ENCODE data around the gene INCA1. TPM values are rescaled to one million over a fixed set of nuclear protein-coding genes. Genes with fewer than 3 reads are reported as not detected.

The INCA1 gene
- total and polyA plus RNA-seq, 2 of the 13 experiments (the other 11 are each of a cell fraction or from before 2014, with no cell fraction given): 0.93 to 2.6 TPM

DNA sequence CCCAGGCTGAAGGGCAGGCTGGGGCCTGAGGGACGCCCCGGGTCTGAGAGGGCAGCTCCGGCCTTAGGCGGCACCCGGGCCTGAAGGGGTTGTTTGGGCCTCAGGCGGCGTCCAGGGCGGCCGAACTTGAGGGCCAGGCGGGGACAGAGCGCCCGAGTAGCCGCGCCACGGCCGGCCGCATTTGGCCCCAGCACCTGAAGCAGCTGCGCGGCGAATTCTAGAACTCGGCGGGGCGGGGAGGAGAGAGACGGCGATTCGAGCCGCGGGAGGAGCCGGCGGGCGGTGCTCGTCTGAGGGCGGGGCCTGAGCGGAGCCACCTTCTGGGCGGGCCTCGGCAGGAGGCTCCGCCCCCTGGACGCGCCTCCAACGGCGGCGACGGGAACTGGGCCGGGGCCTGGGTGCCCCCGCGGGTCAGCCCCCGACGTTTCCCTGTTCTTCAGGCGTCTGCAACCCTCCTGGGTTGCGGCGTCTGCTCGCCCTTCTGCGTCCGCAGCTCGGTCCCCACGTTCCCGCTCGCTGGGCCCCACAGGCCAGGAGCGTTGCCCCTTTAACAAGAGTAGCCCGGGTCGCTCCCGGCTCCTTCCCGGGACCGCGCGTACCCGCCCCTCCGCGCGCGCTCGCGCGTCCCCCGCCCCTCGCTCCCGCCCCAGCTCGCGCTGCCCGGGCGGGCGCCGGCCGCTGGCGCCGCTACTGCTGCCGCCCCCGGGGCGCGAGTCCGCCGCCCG lies at the start of gene INCA1, which contains the start of gene KIF1C (continued):
- TF ChIP-seq, protein P1, sequence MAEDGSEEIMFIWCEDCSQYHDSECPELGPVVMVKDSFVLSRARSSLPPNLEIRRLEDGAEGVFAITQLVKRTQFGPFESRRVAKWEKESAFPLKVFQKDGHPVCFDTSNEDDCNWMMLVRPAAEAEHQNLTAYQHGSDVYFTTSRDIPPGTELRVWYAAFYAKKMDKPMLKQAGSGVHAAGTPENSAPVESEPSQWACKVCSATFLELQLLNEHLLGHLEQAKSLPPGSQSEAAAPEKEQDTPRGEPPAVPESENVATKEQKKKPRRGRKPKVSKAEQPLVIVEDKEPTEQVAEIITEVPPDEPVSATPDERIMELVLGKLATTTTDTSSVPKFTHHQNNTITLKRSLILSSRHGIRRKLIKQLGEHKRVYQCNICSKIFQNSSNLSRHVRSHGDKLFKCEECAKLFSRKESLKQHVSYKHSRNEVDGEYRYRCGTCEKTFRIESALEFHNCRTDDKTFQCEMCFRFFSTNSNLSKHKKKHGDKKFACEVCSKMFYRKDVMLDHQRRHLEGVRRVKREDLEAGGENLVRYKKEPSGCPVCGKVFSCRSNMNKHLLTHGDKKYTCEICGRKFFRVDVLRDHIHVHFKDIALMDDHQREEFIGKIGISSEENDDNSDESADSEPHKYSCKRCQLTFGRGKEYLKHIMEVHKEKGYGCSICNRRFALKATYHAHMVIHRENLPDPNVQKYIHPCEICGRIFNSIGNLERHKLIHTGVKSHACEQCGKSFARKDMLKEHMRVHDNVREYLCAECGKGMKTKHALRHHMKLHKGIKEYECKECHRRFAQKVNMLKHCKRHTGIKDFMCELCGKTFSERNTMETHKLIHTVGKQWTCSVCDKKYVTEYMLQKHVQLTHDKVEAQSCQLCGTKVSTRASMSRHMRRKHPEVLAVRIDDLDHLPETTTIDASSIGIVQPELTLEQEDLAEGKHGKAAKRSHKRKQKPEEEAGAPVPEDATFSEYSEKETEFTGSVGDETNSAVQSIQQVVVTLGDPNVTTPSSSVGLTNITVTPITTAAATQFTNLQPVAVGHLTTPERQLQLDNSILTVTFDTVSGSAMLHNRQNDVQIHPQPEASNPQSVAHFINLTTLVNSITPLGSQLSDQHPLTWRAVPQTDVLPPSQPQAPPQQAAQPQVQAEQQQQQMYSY (CRISPR knock-in tag; IDR thresholded peaks at IDR 0.05): peak; percentile 11; the same call in 1 of the 2 replicates
- TF ChIP-seq HNRNPLL (IDR thresholded peaks at IDR 0.05; ENCODE audit: low read depth, low read length, poor library complexity, severe bottlenecking) (no peak), ISL2 (CRISPR knock-in tag; IDR thresholded peaks at IDR 0.05) (peak; percentile 60; the same call in 1 of the 2 replicates), ZNF672 (CRISPR knock-in tag; IDR thresholded peaks at IDR 0.05) (no peak), ZNF749 (CRISPR knock-in tag; IDR thresholded peaks at IDR 0.05; ENCODE audit: borderline replicate concordance) (no peak), ZNF430 (CRISPR knock-in tag; IDR thresholded peaks at IDR 0.05) (peak; percentile 54; the same call in 1 of the 2 replicates), RBM39 (IDR thresholded peaks at IDR 0.05; ENCODE audit: low read depth, low read length, poor library complexity, severe bottlenecking) (no peak), NR2C2 (CRISPR knock-in tag; IDR thresholded peaks at IDR 0.05; ENCODE audit: borderline replicate concordance) (0 out of 2 replicates have a peak, but pooled peaks have one; percentile 45)
- TF ChIP-seq, protein P2, sequence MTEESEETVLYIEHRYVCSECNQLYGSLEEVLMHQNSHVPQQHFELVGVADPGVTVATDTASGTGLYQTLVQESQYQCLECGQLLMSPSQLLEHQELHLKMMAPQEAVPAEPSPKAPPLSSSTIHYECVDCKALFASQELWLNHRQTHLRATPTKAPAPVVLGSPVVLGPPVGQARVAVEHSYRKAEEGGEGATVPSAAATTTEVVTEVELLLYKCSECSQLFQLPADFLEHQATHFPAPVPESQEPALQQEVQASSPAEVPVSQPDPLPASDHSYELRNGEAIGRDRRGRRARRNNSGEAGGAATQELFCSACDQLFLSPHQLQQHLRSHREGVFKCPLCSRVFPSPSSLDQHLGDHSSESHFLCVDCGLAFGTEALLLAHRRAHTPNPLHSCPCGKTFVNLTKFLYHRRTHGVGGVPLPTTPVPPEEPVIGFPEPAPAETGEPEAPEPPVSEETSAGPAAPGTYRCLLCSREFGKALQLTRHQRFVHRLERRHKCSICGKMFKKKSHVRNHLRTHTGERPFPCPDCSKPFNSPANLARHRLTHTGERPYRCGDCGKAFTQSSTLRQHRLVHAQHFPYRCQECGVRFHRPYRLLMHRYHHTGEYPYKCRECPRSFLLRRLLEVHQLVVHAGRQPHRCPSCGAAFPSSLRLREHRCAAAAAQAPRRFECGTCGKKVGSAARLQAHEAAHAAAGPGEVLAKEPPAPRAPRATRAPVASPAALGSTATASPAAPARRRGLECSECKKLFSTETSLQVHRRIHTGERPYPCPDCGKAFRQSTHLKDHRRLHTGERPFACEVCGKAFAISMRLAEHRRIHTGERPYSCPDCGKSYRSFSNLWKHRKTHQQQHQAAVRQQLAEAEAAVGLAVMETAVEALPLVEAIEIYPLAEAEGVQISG (CRISPR knock-in tag; IDR thresholded peaks at IDR 0.05): peak; percentile 63
- TF ChIP-seq, protein P3, sequence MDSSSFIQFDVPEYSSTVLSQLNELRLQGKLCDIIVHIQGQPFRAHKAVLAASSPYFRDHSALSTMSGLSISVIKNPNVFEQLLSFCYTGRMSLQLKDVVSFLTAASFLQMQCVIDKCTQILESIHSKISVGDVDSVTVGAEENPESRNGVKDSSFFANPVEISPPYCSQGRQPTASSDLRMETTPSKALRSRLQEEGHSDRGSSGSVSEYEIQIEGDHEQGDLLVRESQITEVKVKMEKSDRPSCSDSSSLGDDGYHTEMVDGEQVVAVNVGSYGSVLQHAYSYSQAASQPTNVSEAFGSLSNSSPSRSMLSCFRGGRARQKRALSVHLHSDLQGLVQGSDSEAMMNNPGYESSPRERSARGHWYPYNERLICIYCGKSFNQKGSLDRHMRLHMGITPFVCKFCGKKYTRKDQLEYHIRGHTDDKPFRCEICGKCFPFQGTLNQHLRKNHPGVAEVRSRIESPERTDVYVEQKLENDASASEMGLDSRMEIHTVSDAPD (CRISPR knock-in tag; IDR thresholded peaks at IDR 0.05): no peak
- TF ChIP-seq, protein P4, sequence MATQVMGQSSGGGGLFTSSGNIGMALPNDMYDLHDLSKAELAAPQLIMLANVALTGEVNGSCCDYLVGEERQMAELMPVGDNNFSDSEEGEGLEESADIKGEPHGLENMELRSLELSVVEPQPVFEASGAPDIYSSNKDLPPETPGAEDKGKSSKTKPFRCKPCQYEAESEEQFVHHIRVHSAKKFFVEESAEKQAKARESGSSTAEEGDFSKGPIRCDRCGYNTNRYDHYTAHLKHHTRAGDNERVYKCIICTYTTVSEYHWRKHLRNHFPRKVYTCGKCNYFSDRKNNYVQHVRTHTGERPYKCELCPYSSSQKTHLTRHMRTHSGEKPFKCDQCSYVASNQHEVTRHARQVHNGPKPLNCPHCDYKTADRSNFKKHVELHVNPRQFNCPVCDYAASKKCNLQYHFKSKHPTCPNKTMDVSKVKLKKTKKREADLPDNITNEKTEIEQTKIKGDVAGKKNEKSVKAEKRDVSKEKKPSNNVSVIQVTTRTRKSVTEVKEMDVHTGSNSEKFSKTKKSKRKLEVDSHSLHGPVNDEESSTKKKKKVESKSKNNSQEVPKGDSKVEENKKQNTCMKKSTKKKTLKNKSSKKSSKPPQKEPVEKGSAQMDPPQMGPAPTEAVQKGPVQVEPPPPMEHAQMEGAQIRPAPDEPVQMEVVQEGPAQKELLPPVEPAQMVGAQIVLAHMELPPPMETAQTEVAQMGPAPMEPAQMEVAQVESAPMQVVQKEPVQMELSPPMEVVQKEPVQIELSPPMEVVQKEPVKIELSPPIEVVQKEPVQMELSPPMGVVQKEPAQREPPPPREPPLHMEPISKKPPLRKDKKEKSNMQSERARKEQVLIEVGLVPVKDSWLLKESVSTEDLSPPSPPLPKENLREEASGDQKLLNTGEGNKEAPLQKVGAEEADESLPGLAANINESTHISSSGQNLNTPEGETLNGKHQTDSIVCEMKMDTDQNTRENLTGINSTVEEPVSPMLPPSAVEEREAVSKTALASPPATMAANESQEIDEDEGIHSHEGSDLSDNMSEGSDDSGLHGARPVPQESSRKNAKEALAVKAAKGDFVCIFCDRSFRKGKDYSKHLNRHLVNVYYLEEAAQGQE (IDR thresholded peaks at IDR 0.05; ENCODE audit: borderline replicate concordance in 1 of 2, low read depth in 1 of 2, low read length in 2 of 2): 0 out of 4 replicates have a peak, but pooled peaks of 1 of the 2 experiments have one; percentile 7

Measured in HepG2 (cell line).